Stimulated activated CD8-positive, alpha-beta memory T cell treated with anti-CD3 and anti-CD28 coated beads, Interleukin-7, amount 100 ng/mL, for 4 hours (primary cell): ENCODE data around the gene GAK.
A peak's percentile ranks its signal among the peaks of the same experiment; 100 is the strongest.
"Not testable (repeated sequence)": the region's sequence is repeated elsewhere in the genome, so short reads cannot be mapped to it uniquely, and the experiment has no call there.

Experiments
- DNase-seq, 2 donors: peaks; one replicate each; pipeline ENCODE4 v3.0.0-alpha.2; 2020; ENCODE audit warnings: low read depth in 2 of 2

Gene GAK

GRCh38 chr4:926538-926937 lies 5.6 kb downstream of the GAK start:
- no peak for DNase-seq

- no peak for DNase-seq
These were observed 6.2 kb downstream of the GAK start for GRCh38 chr4:925771-926500.

DNA sequence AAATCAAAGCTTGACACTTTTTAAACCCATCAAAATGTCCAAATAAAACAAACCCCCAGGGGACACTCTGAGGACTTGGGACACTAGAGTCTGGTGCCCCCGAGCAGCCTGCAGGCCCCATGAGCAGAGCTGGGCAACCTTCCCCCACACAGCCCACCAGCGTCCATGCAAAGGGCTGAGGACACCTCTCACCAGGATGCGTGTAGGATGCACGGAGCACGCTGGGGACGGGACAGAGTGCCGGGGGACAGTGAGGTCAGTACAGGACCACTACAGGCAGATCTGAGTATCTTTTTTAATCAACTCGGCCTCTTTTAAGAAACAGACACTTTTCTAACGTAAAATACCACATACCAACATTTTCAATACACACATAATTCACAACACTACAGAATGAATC lies 6.9 kb downstream of the GAK start:
- no peak for DNase-seq

DNA sequence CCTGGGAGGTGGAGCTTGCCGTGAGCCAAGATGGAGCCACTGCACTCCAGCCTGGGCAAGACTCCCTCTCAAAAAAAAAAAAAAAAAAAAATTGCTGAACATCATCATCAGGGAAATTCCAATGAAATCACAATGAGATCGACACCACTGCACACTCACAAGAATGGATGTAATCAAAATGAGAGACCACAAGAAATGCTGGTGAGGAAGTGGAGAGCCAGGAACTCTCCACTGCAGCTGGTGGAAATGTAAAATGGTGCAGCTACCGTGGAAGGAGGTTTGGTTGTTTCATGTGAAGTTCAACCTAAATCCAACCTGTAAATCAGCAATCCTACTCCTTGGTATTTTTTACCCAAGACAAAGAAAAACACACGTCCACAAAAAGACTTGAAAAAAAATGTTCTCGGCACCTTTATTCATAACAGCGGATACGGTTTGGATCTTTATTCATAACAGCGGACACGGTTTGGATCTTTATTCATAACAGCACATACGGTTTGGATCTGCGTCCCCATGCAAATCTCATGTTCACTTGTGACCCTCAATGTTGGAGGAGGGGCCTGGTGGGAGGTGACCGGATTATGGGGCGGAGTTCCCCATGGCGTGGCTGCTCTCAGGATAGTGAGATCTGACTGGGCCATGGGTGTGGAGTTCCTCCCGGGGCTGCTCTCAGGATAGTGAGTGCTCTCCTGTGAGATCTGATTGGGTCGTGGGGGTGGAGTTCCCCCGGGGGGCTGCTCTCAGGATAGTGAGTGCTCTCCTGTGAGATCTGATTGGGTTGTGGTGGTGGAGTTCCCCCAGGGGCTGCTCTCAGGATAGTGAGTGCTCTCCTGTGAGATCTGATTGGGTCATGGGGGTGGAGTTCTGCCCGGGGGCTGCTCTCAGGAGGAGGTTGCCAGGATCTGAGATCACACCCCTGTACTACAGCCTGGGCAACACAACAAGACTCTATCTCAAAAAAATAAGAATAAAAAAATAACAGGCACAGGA lies 7.7 kb downstream of the GAK start:
- peak in 1 of 2 donors; percentile 17 for DNase-seq

- DNase-seq, result no peak
These were observed 10.2 kb downstream of the GAK start for GRCh38 chr4:921830-922331.

DNA sequence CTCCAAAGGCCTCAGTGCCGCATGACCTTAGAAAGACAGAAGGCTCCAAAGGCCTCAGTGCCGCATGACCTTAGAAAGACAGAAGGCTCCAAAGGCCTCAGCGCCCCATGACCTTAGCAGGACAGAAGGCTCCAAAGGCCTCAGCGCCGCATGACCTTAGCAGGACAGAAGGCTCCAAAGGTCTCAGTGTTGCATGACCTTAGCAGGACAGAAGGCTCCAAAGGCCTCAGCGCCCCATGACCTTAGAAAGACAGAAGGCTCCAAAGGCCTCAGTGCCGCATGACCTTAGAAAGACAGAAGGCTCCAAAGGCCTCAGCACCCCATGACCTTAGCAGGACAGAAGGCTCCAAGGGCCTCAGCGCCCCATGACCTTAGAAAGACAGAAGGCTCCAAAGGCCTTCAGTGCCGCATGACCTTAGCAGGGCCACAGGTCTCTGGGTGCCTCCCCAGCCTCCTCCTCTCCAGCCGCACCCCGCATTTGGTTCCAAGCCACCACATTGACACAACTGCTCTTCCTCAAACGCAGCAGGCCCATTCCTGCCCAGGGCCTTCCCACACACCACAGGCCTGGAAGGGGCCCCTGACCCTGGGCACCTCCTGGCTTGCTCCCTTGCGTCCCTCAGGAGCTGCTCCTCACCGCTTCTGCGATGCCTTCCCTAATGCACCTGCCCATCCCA lies 13.0 kb downstream of the GAK start:
- not testable (repeated sequence) for DNase-seq

DNA sequence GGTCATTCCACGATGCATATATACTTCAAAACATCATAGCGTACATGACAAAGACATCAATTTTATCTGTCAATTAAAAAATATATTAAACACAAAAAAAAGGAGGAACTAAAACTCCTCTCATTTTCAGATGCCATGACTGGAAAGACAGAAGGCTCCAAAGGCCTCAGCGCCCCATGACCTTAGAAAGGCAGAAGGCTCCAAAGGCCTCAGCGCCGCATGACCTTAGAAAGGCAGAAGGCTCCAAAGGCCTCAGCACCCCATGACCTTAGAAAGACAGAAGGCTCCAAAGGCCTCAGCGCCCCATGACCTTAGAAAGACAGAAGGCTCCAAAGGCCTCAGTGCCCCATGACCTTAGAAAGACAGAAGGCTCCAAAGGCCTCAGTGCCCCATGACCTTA lies 13.5 kb downstream of the GAK start:
- DNase-seq, result not testable (repeated sequence)

DNA sequence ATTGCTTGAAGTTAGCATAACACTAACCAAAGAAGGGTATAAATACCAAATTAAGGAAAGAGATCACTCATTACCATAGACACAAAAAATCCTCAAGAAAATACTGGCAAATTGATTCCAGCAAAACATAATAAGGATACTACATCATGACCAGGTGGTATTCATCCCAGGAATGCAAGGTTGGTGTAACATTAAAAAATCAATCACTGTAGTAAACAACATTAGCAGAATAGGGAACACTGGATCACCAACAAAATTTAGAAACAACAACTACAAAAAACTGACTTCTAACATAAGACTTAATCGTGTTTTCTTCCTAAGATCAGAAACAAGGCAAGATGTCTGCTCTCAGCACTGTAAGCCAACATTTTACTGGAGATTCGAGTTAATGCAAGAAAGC lies 14.1 kb downstream of the GAK start:
- DNase-seq, result no peak

GRCh38 chr4:917466-917865 lies 14.7 kb downstream of the GAK start:
- no peak for DNase-seq

- DNase-seq, result no peak
These were observed 16.5 kb downstream of the GAK start for GRCh38 chr4:915595-915994.

DNA sequence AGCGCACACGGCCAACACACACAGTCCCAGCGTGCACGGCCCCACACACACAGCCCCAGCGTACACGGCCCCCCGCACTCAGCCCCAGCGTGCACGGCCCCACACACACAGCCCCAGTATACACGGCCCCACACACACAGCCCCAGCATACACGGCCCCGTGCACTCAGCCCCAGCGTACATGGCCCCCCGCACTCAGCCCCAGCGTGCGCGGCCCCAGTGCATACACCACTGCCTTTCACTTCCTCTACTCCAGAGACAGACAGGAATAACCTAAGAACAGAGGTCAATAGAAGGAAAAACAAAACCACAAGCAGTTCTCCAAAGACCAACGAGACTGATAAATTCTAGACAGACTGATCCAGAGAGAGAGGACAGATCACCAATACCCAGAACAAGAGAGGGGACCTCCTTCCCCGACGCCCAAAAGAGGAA lies 17.1 kb downstream of the GAK start:
- DNase-seq, result no peak

- DNase-seq, result no peak
These were observed 17.6 kb downstream of the GAK start for GRCh38 chr4:914531-914930.

- no peak for DNase-seq
These were observed 18.9 kb downstream of the GAK start for GRCh38 chr4:913280-913618.

- no peak for DNase-seq
These were observed 19.4 kb downstream of the GAK start for GRCh38 chr4:912548-913279.

- DNase-seq, result no peak
These were observed 20.1 kb downstream of the GAK start for GRCh38 chr4:911871-912490.

GRCh38 chr4:911221-911751 lies 20.8 kb downstream of the GAK start:
- no peak for DNase-seq

GRCh38 chr4:910366-911091 lies 21.6 kb downstream of the GAK start:
- no peak for DNase-seq

DNA sequence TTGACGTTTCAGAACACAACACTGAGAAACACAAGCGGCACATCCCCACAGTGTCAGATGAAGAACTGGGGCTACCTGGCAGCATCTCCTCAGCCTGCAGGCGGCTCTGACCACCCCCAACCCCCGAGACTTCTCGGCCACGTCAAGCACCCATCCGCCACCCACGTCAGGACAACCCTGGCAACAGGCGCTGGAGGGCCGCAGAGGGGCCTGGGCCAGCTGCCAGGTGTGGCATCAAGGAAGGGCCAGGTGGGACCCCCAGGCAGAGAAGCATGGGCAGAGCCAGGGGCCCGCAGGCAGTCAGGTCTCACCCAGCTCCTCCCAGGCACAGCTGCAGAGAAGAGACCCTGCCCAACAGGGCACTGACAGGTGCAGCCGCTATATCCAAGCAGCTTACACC lies 22.3 kb downstream of the GAK start:
- DNase-seq, result no peak

GRCh38 chr4:909131-909571 lies 23.0 kb downstream of the GAK start:
- no peak for DNase-seq
